ENCODE results near the gene CADM2.

DNA sequence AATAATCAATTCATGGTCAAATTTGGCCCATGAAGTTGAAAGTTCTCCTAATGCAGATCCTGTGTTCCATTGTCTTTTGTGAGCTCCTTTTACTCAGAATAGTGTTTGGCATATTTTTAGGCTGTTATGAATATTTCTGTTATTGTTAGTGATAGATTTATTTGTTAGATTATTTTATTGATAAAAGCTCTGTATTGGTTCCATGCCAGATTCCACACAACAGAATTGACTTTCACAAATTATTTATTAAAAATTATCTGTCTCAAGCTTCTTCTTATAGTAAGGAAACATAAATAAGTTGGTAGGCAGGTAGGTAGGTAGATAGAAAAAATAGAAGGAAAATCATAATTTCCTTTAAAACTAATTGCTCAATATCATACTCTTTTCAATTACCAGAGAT, 557.4 kb downstream of the CADM2 start:
- TF ChIP-seq, protein P1, sequence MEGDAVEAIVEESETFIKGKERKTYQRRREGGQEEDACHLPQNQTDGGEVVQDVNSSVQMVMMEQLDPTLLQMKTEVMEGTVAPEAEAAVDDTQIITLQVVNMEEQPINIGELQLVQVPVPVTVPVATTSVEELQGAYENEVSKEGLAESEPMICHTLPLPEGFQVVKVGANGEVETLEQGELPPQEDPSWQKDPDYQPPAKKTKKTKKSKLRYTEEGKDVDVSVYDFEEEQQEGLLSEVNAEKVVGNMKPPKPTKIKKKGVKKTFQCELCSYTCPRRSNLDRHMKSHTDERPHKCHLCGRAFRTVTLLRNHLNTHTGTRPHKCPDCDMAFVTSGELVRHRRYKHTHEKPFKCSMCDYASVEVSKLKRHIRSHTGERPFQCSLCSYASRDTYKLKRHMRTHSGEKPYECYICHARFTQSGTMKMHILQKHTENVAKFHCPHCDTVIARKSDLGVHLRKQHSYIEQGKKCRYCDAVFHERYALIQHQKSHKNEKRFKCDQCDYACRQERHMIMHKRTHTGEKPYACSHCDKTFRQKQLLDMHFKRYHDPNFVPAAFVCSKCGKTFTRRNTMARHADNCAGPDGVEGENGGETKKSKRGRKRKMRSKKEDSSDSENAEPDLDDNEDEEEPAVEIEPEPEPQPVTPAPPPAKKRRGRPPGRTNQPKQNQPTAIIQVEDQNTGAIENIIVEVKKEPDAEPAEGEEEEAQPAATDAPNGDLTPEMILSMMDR (IDR thresholded peaks at IDR 0.05), result no peak
- TF ChIP-seq EP300 (IDR thresholded peaks at IDR 0.05), result no peak
